NCI-H2107 treated with DMSO at 0.1 percent for 48 hours (cell line): Measurements from ENCODE around the gene SON.

ENCODE experiments used
- DNase-seq: peaks from one replicate; lab custom pipeline; 2025; ENCODE audit not compliant: unreplicated experiment; lab: John Stamatoyannopoulos, UW

SON gene

DNA sequence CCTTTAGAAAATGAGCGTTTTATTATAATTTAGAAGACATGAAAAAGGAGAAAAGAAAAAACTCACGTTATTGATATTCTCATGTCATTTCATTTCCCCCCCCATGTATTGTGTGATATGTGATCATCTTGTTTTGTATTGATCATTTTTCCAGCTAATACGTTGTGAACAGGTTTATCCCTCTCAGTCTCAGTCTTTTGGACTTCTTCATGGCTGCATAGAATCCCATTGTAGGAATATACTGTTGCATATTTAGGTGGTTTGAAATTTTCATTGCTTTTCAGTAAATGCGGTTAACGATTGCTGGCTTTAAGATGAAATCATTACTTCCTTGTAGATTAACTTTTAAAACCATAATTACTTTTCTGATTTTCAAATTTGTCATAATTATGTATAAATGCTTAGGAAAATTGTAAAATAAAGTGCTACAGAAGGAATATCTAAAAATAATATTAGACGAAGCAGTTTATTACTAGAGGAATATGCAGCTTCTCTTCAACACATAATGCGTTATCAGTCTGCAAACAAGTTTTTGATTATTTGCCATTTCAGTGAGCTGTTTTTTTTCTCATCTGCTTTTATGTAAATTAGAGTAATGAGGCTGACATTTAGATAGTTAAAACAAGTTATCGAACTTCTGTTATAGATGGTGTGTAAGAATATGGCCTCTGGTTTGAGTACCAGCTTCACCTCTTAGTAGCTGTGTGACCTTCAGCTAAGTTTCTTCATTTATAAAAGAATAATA is 1.8 kb downstream of the SON start:
- DNase-seq, result no peak

DNA sequence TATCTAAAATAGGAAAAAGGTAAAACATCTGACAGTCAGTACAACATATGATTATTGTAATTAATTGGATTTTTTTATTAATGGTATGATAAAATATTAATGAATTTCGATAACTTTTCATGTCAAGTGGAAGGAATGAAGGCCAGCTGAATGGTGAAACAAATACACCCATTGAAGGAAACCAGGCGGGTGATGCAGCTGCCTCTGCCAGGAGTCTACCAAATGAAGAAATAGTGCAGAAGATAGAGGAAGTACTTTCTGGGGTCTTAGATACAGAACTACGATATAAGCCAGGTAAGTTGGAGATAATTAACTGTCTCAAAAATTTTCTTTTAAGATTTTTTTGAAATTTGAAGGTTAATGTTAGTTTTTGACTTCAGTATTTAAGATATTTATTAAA is 3.2 kb downstream of the SON start:
- no peak for DNase-seq

DNA sequence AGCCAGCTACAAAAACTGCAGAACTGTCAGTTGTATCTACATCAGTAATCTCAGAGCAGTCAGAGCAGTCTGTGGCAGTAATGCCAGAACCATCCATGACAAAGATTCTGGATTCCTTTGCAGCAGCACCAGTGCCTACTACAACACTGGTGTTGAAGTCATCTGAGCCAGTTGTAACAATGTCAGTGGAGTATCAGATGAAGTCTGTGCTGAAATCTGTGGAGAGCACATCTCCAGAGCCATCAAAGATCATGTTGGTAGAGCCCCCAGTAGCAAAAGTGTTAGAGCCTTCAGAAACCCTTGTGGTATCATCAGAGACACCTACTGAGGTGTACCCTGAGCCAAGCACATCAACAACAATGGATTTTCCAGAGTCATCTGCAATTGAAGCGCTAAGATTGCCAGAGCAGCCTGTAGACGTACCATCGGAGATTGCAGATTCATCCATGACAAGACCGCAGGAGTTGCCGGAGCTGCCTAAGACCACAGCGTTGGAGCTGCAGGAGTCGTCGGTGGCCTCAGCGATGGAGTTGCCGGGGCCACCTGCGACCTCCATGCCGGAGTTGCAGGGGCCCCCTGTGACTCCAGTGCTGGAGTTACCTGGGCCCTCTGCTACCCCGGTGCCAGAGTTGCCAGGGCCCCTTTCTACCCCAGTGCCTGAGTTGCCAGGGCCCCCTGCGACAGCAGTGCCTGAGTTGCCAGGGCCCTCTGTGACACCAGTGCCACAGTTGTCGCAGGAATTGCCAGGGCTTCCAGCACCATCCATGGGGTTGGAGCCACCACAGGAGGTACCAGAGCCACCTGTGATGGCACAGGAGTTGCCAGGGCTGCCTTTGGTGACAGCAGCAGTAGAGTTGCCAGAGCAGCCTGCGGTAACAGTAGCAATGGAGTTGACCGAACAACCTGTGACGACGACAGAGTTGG is 7.3 kb downstream of the SON start:
- DNase-seq, result no peak

DNA sequence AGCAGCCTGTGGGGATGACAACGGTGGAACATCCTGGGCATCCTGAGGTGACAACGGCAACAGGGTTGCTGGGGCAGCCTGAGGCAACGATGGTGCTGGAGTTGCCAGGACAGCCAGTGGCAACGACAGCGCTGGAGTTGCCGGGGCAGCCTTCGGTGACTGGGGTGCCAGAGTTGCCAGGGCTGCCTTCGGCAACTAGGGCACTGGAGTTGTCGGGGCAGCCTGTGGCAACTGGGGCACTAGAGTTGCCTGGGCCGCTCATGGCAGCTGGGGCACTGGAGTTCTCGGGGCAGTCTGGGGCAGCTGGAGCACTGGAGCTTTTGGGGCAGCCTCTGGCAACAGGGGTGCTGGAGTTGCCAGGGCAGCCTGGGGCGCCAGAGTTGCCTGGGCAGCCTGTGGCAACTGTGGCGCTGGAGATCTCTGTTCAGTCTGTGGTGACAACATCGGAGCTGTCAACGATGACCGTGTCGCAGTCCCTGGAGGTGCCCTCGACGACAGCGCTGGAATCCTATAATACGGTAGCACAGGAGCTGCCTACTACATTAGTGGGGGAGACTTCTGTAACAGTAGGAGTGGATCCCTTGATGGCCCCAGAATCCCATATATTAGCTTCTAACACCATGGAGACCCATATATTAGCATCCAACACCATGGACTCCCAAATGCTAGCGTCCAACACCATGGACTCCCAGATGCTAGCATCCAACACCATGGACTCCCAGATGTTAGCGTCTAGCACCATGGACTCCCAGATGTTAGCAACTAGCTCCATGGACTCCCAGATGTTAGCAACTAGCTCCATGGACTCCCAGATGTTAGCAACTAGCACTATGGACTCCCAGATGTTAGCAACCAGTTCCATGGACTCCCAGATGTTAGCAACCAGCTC is 8.2 kb downstream of the SON start:
- no peak for DNase-seq

DNA sequence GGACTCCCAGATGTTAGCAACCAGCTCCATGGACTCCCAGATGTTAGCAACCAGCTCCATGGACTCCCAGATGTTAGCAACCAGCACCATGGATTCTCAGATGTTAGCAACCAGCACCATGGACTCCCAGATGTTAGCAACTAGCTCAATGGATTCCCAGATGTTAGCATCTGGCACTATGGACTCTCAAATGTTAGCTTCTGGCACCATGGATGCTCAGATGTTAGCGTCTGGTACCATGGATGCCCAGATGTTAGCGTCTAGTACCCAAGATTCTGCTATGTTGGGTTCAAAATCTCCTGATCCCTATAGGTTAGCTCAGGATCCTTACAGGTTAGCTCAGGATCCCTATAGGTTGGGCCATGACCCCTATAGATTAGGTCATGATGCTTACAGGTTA is 8.8 kb downstream of the SON start:
- DNase-seq, result no peak

DNA sequence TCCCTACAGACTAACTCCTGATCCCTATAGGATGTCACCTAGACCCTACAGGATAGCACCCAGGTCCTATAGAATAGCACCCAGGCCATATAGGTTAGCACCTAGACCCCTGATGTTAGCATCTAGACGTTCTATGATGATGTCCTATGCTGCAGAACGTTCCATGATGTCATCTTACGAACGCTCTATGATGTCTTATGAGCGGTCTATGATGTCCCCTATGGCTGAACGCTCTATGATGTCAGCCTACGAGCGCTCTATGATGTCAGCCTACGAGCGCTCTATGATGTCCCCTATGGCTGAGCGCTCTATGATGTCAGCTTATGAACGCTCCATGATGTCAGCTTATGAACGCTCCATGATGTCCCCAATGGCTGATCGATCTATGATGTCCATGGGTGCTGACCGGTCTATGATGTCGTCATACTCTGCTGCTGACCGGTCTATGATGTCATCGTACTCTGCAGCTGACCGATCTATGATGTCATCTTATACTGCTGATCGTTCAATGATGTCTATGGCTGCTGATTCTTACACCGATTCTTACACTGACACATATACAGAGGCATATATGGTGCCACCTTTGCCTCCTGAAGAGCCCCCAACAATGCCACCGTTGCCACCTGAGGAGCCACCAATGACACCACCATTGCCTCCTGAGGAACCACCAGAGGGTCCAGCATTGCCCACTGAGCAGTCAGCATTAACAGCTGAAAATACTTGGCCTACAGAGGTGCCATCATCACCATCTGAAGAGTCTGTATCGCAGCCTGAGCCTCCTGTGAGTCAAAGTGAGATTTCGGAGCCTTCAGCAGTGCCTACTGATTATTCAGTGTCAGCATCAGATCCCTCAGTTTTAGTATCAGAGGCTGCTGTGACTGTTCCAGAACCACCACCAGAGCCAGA is 9.5 kb downstream of the SON start:
- no peak for DNase-seq

DNA sequence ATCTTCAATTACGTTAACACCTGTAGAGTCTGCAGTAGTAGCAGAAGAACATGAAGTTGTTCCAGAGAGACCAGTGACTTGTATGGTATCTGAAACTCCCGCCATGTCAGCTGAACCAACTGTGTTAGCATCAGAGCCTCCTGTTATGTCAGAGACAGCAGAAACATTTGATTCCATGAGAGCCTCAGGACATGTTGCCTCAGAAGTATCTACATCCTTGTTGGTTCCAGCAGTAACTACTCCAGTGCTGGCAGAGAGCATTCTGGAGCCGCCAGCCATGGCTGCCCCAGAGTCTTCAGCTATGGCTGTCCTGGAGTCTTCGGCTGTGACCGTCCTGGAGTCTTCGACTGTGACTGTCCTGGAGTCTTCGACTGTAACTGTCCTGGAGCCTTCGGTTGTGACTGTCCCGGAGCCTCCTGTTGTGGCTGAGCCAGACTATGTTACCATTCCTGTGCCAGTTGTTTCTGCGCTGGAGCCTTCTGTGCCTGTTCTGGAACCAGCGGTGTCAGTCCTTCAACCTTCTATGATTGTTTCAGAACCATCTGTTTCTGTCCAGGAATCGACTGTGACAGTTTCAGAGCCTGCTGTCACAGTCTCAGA is 10.3 kb downstream of the SON start:
- no peak for DNase-seq

DNA sequence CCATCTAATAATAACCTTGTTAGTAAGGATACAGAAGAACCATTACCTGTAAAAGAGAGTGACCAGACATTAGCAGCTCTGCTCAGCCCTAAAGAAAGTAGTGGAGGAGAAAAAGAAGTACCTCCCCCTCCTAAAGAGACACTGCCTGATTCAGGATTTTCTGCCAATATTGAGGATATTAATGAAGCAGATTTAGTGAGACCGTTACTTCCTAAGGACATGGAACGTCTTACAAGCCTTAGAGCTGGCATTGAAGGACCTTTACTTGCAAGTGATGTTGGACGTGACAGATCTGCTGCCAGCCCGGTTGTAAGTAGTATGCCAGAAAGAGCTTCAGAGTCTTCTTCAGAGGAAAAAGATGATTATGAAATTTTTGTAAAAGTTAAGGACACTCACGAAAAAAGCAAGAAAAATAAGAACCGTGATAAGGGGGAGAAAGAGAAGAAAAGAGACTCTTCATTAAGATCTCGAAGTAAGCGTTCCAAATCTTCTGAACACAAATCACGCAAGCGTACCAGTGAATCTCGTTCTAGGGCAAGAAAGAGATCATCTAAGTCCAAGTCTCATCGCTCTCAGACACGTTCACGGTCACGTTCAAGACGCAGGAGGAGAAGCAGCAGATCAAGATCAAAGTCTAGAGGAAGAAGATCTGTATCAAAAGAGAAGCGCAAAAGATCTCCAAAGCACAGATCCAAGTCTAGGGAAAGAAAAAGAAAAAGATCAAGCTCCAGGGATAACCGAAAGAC is 11.6 kb downstream of the SON start:
- no peak for DNase-seq

DNA sequence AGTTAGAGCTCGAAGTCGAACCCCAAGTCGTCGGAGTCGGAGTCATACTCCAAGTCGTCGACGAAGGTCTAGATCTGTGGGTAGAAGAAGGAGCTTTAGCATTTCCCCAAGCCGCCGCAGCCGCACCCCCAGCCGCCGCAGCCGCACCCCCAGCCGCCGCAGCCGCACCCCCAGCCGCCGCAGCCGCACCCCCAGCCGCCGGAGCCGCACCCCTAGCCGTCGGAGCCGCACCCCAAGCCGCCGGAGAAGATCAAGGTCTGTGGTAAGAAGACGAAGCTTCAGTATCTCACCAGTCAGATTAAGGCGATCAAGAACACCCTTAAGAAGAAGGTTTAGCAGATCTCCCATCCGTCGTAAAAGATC is 12.1 kb downstream of the SON start:
- no peak for DNase-seq

DNA sequence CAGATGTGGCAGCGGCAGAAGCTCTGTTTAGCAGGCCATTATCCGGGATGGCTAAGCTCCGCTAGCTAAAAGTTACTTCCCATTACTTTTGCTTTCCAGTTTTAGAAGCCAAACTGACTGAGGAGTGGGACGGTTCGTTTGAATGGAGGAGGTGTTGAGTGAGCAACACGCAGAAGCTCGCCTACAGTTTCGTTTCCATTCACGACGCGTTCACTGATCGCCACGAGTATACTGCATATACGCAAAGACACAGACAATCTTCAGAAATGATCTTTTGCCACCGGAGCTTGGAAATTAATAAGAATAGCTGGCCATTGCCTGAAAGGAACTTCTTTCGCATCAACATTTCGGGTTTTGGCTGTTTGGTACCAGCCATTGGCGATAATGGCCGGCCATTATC is 14.6 kb downstream of the SON start:
- no peak for DNase-seq

DNA sequence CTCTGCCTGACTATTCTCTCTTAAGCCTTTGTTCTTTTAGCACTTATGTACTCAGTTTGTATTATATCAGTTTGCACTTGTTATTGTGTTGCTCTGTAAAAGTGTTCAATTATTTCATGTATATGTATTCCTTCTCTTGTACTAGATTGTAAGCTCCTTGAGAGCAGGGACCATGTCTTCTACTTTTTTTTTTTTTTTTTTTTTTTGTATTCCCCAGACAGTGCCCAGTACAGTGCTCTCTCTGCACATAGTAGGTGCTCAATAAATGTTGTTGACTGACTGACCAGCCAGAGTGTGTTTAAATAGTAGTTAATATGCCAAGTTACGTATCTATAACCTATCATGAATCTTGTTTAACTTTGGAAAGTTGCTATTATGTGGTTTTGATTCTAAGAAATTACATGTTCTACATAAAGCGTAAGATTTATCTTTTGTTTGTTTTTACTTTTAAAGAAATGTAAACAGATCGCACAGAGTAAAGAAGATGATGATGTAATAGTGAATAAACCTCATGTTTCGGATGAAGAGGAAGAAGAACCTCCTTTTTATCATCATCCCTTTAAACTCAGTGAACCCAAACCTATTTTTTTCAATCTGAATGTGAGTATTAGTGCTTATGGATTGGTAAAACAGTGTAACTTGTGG is 16.1 kb downstream of the SON start:
- DNase-seq, result no peak

DNA sequence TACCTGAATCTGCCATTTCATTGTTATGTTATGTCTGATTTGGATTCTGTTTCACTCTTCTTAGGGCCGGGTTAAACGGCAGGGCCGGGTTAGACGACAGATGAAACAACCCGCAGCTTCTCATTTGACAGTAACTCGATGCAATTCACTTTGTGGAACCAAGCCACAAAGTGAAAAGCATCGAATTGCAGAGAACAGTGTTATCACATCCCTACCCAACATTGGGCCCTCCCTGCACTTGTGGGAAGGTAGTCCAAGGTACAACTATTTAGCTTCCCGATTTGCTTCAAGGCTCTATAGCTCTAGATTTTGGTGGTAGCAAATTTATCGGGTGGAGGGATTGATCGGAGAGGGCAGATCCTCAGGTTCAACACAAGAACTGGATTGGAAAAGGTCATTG is 17.0 kb downstream of the SON start:
- no peak for DNase-seq

DNA sequence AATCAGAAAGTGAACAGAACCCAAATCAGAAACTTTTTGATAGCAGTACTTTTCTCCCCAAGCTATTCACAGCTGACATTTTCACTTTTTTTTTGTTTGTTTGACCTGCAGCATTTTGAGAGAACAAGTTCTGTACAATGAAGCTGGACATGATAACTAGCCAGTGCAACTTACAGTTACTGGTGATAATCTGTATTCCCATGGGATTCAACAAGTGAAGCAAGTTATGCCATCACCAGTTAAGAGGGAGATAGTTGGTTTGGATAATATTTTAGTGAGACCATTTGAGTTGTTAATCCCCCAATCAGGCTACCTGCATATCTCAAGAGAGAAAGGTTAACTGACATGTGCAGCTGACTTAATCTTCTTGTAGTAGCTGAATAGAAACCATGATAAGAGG is 18.1 kb downstream of the SON start:
- DNase-seq, result no peak

DNA sequence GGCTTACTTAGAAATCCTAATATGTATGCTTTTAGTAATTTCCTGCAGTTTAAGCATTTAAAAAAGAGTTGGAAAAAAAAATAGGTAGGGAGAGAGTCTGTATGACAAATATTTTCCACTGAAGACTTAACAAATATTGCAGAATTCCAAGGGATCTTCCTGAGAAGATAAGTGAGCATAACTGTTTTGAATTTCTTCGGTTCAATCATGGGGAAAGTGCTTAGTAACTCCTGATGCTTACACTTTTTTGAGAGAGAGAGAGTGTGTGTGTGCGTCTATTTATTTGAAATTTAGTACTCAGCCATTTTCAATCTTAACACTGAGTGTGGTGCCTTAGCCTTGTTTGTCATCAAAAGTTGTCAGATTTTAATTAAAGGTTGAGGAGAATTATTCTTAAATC is 18.5 kb downstream of the SON start:
- no peak for DNase-seq

DNA sequence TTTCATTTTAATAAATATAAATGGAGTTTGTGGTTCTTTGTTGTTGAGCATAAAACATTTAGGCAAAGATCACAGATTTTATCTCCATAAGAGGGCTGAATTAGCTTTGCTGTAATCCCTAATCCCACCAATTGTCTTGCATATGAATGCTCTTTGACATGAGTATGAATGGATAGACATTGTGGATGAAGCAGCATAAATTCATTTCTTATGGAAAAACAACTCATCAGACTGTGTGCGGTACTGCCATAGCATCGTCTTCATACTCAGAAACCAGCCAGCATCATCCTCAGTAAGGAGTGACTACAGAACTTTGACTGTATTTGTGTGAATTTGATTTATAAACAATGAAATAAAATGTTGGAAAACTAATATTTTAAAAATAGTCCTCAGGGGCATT is 19.6 kb downstream of the SON start:
- no peak for DNase-seq

DNA sequence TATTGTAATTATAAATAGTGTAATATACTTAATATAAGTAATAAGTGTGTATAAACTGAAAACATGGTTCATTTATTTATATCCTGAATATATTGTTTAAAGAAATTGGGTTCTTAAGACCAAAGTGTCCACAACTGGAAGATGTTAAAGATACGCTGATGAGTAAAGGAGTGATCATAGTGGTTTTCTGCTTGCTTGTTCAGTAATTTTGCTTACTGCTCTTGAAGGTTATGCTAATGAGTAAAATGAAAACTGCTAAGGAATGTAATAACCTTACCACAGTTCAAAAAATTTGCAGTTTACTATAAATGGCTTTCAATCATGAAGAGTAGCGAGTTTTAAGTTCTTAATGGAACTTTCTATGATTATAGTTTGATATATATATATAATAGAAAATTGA is 23.7 kb downstream of the SON start:
- DNase-seq, result no peak

DNA sequence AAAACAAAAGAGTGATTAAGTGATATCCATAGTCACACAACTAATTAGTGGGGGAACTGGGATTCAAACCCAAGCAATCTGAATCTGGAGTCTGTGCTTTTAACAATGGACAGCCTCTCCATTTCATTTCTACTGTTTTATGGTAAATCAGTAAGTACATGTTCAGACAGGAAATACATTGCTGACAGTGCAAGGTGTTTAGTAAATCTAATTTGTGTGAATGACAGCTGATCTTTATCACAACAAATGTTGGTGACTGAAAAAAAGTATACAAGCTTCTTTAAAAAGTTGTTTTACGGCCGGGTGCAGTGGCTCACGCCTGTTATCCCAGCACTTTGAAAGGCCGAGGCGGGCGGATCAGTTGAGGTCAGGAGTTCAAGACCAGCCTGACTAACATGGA is 25.1 kb downstream of the SON start:
- no peak for DNase-seq

DNA sequence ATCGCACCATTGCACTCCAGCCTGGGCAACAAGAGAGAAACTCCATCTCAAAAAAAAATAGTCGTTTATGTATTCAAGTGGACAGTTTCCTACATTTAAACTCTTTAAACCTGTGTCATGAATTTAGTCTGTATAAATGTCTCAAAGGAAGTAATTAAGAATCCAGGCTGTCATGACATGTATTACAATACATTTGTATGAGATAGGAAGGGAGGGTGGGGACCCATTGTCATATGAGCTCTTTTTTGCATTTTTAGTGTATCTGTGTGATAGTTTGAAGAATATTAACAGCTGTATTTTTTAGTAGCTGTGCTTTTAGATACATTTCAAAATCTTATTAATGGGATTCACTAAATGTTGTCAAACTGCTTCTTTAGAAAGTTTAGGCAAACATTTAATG is 25.6 kb downstream of the SON start:
- DNase-seq, result no peak

DNA sequence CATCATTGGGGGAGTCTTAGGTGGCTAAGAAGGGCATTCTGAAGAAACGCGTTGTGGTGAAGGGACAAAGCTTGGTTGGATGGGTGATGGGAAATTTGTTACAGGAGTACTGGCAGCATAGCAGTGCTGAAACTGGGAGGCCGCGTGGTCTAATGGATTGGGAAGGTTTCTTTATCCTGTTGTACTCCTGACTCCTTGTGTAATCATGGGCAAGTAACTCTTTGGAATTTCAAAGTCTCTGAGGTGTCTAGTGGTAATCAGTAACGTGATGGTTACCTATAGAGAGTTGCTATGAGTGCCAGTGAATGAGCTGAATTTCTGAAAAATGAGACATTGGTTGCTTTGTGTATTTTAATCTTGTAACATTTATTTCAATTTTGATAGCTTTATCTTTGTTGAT is 27.2 kb downstream of the SON start:
- no peak for DNase-seq
